GM21526 (cell line): ENCODE results near the gene ATE1.
"Not testable (repeated sequence)": the region's sequence is repeated elsewhere in the genome, so short reads cannot be mapped to it uniquely, and the experiment has no call there.

Experiments used
- ATAC-seq: cut with Tn5 transposase; IDR thresholded peaks from one replicate; pipeline ENCODE4 v1.9.1; 2021; ENCODE audit warnings: moderate library complexity; ENCODE audit not compliant: unreplicated experiment, low FRiP score

The ATE1 gene

DNA sequence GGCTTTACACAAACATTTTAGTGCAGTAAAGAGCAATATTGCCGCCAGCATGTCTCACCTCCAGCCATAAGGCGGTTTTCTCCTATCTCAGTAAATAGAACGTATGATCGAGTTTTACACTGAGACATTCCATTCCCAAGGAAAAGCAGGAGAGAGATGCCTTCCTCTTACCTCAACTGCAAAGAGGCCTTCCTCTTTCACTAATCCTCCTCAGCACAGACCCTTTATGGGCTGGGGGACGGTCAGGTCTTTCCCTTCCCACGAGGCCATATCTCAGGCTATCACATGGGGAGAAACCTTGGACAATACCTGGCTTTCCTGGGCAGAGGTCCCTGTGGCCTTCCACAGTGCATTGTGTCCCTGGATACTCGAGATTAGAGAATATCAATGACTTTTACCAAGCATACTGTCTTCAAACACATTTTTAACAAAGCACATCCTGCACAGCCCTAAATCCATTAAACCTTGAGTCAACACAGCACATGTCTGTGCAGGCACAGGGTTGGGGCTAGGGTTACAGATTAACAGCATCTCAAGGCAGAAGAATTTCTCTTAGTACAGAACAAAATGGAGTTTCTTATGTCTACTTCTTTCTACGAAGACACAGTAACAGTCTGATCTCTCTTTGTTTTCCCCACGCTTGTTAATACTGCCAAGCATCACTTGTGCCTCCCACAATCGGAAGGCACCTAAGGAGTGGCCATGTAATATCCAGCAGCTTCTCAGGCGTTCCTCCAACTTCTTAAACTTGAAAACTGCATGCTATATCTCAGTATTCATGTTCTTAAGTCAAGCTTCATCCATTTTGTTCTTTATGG is 2.6 kb upstream of the ATE1 start:
- ATAC-seq = not testable (repeated sequence)

DNA sequence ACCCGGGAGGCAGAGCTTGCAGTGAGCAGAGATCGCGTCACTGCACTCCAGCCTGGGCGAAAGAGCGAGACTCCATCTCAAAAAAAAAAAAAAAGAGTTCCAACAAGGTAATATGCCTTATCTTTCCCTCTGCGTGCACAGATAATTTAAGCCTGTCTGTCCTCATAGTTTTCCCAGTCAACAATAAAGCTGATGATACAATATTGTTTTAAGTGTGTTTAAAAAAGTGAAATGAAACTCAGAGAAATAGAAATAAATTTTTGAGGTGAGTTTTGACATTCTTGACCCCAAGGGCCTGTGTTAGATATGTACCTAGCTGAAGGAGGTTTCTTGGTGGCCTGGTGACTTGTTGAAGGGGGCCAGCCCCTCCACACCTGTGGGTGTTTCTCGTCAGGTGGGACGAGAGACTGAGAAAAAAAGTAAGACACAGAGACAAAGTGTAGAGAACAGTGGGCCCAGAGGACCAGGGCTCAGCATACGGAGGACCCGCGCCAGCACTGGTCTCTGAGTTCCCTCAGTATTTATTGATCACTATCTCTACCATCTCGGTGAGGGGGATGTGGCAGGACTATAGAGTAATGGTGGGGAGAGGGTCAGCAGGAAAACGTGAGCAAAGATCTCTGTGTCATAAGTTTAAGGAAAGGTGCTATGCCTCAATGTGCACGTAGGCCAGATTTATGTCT is 1.9 kb upstream of the ATE1 start:
- not testable (repeated sequence) for ATAC-seq

DNA sequence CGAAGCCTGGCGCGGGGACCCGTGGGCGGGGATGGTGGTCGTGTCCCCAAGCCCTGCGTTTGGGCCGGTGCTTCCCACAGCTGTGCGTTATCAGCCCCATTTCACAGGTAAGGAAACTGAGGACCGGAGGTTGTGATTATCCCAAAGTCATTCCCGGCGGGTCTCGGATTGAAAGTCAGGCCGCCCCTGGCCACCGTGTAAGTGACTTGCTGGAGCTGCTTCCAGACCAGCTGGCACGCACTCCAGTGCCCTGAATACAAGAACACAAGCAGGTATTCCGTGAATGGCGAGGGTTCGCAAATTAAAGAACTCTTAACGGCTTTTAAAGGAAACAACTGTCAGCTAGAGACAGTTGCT is 675 bp upstream of the ATE1 start:
- peak; percentile 11 for ATAC-seq

DNA sequence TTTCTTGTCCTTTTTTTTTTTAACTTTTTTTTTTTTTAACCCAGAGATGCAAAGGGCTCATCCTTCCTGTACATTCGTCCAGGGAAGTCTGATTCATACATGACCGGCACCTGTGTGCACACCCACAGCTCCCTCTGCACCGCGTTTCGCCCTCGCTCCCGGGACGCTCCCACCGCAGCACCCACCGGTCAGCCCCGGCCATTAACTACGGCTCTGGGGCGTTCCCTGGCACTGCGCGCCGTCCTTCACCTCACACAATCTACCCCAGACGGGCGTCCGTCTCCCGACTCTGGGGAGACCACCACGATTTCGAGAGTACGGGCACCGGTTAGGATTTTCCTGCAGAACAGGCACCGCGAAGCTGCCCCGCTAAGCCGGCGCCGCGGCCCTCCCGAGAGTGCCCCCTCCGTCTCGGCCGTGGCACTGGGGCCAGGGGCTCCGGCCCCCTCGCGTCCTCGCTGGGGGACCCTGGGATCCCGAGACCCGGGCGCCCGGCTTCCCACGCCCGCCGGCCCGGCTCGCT is 452 bp downstream of the ATE1 start:
- ATAC-seq = peak; percentile 45

DNA sequence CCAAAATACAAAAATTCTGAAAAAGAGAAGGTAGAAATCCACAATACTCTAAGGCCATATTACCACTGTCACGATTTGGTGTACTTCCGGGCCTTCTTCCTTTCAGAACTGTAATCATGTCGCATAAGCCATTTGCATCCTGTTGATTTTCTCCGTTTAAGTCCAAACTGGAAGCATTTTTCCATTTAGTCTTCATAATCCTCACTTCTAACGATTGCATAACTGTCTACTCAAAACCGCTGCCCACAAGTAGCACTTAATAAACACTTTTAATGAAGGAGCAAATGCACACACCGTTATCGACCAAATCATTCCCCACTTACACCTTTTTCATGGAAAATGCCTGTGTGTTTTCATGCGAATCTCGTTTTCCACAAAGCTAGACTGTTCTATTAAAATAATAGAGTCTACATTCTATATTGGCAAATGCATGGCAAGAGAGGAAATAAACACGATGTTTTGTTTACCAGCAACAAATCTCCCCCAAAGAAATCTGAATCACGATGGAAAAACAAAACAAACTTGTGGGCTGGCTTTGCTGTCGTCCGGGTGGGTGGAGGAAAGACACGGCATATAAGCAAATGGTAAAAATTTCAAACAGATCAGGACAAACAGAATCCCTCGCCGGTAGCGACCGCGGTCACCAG is 1.0 kb downstream of the ATE1 start:
- ATAC-seq = peak; percentile 12

DNA sequence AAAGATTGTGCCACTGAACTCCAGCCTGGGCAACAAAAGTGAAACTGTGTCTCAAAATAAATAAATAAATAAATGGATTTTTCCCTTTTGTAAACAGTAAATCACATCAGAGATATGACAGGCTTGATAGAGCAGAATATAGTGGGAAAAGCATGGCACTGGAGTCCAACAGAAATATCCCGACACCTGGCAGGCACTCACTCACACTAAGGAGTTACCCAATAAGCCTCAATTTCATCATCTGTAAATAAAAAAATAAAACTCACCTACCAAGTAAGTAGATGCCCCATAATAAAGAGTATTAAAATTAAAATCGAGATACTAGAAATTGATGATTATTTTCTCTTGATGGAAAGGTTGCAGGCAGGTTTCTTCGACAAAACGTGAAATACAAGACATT is 1.7 kb downstream of the ATE1 start:
- ATAC-seq = no peak

DNA sequence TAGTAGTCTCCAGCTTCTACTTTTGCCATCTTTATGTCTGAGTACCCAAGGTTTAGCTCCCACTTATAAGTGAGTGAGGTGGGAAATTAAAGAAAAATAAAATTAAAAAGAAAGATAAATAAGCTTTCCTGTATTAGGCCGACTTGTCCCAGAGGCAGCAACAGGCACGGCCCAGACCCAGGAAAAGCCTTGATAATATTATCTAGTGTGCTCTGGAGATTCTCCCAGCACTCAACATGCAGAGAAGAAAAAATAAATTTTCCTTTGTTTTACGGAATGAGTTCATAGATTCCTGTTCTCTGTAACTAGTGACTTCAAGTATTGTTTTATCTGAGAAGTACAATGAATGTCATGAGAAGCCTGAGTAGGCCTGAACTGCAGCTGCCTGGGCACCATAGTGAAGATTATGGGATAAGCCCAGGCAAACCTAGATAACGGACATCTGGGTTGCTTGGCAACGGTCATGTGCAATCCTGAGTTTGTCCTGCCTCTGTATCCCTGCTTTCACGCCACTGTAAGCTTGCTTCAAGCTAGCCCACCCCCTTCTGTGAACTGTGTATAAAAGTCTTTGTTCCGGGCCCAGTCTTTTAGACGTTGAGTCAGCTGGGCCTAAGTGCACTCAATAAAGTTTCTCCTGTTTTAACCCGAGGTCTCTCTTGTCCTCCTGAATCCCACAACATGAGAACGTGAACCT is 6.4 kb downstream of the ATE1 start:
- ATAC-seq = no peak

DNA sequence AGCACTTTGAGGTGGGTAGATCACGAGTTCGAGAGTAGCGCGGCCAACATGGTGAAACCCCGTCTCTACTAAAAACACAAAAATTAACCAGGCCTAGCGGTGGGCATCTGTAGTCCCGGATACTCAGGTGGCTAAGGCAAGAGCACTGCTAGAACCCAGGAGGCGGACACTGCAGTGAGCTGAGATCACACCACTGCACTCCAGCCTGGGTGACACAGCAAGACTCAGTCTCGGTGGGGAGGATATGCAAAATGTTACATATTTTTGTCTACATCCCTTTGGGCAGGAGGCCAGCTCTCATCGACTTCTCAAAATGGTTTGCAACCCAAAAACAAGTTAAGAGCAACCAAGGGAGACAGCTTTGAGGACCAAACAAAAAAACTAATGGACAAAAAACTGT is 8.2 kb downstream of the ATE1 start:
- ATAC-seq = peak; percentile 49

DNA sequence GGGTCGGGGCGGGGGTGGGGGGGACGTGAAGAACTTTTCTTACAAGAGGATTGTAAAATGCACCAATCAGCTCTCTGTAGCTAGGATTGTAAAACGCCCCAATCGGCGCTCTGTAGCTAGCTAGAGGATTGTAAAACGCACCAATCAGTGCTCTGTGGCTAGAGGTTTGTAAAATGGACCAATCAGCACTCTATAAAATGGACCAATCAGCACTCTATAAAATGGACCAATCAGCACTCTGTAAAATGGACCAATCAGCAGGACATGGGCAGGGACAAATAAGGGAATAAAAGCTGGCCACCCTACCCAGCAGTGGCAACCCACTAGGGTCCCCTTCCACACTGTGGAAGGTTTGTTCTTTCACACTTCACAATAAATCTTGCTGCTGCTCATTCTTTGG is 9.0 kb downstream of the ATE1 start:
- ATAC-seq = not testable (repeated sequence)

DNA sequence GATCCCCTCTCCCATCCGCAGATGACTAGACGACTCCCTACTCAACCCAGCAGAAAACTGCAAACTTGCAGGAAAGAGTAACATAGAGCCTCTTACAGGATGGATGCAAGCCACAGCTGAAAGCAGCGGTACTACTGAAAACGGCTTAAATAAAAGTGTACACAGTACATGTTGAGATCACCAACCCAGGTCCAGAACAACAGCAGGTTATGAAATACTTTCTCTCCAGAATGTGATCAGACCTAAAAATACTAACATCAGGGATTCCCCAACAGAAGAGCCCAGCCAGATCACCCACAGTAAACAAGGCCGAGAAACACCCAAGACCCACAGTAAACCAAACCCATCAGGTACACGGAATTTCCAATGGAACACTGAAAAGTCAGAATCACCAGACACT is 13.2 kb downstream of the ATE1 start:
- ATAC-seq = no peak

DNA sequence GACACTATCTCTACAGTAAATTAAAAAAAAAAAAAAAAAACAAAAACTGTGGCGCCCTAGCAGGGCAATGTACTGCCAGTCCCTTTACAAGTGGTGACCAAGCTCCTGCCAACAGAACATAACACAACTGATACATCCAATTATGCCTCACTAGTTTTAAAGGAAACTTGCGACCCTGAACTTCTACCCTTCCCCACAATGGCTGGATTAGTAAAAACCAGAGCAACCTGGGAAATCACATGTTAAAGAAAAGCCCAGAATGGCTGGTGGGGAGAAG is 16.5 kb downstream of the ATE1 start:
- ATAC-seq = no peak

DNA sequence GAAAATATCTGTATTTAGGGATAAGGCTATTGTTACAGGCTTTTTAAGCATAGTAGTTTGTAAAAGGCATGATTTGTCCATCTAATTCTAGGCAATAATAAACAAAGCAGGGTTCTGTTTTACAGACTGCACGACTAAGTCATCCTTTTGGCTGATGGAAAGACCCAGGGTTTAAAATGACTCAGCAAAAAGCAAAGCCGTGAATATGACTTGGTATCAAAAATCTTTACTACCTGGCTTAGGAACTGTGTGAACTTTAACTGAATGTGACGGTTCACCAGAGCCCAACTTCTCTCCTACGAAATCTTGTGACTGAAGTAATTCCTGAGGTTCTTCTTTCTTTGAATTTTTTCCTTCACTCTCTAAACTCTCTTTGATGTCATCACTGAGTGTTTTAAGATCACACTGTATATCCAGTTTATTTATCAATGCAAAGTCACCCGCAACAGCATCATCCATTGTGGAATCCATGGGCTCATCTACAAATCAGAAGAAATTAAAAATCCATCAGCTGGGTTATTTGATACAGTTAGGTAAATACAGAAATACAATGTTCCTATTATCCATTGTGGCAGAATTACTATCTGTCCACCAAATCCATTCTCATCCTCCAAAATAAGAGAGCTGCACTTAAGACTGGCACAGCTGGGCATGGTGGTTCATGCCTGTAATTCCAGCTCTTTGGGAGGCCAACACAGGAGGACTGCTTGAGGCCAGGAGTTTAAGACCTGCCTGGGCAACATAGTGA is 17.0 kb downstream of the ATE1 start:
- ATAC-seq = no peak

DNA sequence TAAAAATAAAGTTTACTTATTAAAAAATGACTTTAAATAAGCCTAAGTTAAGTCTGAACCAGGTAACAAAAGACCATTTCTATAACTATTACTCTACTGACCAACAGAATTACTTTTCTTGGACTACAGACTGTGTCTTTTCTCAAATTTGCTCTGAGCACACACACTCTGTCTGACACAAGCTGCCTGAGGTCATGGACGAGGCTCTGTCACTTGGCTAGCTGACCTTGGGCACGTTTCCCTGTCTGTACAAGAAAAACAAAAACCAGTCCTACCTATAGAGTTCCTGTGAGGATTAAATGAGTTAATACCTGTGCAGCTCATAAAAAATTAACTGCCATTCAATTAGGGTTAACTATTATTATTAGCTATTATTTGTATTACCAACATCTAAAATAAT is 22.9 kb downstream of the ATE1 start:
- ATAC-seq = no peak

DNA sequence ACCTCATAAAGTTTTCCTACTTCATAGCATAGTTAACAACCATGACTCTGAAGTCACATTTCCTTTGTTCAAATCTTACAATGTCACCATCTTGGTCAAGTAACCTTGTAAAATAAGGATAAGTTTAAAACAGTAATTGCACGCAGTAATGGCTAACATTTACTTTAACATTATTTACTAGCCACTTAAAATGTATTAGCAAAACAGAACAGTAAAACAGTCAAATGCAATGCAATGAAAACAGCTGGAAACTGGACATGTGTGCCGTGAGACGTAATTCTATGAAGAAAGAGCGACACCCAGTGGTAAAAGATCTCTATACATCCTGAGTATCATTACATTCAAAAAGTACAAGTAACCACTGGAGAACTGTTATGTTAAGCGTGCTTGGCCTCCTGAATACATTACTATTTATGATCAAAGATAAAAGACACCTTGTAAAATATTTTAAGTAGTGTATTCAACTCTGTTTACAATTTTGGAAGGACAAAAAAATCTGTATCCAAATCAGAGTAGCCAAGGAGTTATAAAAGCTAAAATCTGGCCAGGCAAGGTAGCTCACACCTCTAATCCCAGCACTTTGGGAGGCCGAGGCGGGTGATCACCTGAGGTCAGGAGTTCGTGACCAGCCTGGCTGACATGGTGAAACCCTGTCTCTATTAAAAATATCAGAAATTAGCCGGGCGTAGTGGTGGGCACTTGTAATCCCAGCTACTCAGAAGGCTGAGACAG is 27.2 kb downstream of the ATE1 start:
- ATAC-seq = peak; percentile 84

DNA sequence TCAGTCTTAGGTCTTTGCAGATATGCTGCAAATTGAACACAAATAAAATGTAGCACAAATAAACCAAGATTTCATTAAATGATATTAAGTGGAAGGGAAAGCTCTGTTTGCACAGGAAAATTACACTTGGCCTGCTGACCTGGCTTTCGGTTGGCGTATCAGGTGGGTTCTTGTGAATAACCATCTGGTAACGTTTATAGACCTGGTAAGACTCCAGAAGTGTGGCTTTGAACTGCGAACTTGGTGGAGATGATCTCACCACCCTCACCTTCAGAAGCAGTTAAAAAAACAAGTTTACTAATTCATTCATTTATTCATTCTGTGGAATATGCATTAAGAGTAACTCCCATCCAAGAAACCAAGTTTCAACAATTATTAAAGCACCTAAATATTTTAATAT is 28.1 kb downstream of the ATE1 start:
- no peak for ATAC-seq

DNA sequence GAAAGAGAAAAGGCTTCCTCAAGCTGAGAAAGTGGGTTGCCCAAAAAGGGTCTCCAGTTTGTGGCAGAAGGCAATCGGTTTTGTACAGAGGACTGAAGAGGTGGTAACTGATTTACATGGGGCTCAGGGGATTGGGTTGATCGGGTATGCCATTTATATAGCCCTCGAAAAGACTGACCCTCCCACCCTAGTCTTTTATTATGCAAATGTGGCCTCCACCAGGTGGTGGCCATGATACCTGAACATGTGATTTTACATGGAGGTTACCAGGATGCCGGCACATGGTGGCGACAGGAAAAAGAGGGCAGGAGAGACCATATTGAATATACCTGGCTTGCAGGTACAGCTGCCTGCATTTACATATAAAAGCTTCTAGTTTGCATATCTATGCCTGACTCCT is 36.7 kb downstream of the ATE1 start:
- ATAC-seq = no peak

DNA sequence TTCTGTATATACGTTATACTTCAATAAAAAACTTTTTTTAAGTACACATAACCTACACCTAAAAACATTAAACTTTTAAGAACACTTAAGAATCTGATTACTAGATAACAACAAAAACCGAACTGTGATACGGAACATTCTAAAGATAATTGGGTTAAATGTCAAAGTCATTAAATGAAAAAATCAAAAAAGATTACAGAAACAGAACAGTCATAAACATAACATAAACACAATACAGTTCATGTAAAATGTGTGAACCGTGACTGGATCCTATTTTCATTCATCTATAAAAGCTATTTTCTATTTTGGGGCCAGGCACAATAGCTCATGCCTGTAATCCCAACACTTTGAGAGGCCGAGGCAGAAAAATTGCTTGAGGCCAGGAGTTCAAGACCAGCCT is 38.6 kb downstream of the ATE1 start:
- no peak for ATAC-seq

DNA sequence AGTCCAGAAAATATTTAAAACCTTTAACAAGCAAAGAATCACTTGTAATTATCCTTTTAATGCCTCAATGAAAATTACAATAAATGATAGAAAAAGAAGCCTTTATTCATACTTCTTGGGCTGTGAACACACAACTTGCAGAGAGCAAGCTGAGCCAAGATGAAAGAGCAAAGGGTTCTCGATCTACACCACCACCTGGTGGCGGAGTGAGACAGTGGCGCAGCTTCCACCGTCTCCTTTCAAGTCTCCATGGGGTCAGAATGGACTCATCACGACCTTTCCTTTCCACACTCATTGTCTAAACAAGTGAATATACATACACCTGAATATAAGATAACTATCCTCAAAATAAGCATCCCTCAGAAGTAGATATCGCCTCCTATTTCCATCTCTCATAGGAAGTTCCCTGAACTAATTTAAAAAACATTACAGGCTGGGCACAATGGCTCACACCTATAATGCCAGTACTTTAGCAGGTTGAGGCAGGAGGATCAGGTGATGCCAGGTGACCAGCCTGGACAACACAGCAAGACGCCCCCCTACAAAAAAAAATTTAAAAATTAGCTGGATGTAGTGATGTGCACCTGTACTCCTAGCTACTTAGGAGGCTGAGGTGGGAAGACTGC is 40.7 kb downstream of the ATE1 start:
- no peak for ATAC-seq

DNA sequence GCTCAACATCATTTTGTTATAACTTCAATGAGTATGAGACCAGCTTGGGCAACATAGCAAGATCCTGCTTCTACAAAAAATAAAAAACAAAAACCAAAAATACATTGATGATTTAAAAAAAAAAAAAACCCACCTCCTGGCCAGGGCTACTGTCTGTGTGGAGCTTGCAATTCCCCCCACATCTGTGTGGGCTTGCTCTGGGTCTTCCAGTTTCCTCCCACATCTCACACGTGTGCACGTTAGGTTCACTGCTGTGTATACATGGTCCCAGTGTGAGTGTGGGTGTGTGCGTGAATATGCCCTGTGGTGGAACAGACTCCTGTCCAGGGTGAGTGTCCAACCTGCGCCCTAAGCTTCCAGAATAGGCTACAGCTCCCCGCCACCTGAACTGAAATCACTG is 41.6 kb downstream of the ATE1 start:
- no peak for ATAC-seq
